ENCODE results near the gene SDC3. TPM values are rescaled to one million over a fixed set of nuclear protein-coding genes. Genes with fewer than 3 reads are reported as not detected.

The SDC3 gene
- total RNA-seq, 1 experiment from 2014 or later: 32.3 TPM

DNA sequence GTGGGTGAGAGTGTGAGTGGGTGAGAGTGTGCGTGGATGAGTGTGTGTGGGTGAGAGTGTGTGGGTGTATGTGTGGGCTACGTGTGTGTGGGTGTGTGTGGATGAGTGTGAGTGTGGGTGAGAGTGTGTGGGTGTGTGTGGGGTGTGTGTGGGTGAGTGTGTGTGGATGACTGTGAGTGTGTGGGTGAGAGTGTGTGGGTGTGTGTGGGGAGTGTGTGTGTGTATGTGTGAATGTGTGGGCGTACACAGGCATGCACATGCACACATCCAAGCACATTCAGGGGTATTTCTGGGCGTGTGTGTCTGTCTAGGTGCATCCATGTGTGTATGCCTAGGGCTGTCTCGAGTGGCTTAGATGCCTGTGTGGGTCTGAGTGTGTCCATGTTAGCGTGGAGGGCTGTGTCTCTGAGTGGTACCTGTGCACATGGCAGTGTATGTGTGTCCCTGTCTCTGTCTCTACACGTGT is 14.0 kb downstream of the SDC3 start (continued):
- TF ChIP-seq, protein P1, sequence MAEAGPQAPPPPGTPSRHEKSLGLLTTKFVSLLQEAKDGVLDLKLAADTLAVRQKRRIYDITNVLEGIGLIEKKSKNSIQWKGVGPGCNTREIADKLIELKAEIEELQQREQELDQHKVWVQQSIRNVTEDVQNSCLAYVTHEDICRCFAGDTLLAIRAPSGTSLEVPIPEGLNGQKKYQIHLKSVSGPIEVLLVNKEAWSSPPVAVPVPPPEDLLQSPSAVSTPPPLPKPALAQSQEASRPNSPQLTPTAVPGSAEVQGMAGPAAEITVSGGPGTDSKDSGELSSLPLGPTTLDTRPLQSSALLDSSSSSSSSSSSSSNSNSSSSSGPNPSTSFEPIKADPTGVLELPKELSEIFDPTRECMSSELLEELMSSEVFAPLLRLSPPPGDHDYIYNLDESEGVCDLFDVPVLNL (CRISPR knock-in tag; IDR thresholded peaks at IDR 0.05; ENCODE audit: borderline replicate concordance, low read depth): no peak
- TF ChIP-seq, protein P2, sequence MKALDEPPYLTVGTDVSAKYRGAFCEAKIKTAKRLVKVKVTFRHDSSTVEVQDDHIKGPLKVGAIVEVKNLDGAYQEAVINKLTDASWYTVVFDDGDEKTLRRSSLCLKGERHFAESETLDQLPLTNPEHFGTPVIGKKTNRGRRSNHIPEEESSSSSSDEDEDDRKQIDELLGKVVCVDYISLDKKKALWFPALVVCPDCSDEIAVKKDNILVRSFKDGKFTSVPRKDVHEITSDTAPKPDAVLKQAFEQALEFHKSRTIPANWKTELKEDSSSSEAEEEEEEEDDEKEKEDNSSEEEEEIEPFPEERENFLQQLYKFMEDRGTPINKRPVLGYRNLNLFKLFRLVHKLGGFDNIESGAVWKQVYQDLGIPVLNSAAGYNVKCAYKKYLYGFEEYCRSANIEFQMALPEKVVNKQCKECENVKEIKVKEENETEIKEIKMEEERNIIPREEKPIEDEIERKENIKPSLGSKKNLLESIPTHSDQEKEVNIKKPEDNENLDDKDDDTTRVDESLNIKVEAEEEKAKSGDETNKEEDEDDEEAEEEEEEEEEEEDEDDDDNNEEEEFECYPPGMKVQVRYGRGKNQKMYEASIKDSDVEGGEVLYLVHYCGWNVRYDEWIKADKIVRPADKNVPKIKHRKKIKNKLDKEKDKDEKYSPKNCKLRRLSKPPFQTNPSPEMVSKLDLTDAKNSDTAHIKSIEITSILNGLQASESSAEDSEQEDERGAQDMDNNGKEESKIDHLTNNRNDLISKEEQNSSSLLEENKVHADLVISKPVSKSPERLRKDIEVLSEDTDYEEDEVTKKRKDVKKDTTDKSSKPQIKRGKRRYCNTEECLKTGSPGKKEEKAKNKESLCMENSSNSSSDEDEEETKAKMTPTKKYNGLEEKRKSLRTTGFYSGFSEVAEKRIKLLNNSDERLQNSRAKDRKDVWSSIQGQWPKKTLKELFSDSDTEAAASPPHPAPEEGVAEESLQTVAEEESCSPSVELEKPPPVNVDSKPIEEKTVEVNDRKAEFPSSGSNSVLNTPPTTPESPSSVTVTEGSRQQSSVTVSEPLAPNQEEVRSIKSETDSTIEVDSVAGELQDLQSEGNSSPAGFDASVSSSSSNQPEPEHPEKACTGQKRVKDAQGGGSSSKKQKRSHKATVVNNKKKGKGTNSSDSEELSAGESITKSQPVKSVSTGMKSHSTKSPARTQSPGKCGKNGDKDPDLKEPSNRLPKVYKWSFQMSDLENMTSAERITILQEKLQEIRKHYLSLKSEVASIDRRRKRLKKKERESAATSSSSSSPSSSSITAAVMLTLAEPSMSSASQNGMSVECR (CRISPR knock-in tag; IDR thresholded peaks at IDR 0.05; ENCODE audit: borderline replicate concordance): no peak
- no peak for TF ChIP-seq NFATC4 (CRISPR knock-in tag; IDR thresholded peaks at IDR 0.05)
- TF ChIP-seq, protein P3, sequence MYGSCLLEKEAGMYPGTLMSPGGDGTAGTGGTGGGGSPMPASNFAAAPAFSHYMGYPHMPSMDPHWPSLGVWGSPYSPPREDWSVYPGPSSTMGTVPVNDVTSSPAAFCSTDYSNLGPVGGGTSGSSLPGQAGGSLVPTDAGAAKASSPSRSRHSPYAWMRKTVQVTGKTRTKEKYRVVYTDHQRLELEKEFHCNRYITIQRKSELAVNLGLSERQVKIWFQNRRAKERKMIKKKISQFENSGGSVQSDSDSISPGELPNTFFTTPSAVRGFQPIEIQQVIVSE (CRISPR knock-in tag; IDR thresholded peaks at IDR 0.05; ENCODE audit: borderline replicate concordance): no peak
- TF ChIP-seq, protein P4, sequence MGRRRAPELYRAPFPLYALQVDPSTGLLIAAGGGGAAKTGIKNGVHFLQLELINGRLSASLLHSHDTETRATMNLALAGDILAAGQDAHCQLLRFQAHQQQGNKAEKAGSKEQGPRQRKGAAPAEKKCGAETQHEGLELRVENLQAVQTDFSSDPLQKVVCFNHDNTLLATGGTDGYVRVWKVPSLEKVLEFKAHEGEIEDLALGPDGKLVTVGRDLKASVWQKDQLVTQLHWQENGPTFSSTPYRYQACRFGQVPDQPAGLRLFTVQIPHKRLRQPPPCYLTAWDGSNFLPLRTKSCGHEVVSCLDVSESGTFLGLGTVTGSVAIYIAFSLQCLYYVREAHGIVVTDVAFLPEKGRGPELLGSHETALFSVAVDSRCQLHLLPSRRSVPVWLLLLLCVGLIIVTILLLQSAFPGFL (CRISPR knock-in tag; IDR thresholded peaks at IDR 0.05; ENCODE audit: borderline replicate concordance): no peak
- TF ChIP-seq, protein P5, sequence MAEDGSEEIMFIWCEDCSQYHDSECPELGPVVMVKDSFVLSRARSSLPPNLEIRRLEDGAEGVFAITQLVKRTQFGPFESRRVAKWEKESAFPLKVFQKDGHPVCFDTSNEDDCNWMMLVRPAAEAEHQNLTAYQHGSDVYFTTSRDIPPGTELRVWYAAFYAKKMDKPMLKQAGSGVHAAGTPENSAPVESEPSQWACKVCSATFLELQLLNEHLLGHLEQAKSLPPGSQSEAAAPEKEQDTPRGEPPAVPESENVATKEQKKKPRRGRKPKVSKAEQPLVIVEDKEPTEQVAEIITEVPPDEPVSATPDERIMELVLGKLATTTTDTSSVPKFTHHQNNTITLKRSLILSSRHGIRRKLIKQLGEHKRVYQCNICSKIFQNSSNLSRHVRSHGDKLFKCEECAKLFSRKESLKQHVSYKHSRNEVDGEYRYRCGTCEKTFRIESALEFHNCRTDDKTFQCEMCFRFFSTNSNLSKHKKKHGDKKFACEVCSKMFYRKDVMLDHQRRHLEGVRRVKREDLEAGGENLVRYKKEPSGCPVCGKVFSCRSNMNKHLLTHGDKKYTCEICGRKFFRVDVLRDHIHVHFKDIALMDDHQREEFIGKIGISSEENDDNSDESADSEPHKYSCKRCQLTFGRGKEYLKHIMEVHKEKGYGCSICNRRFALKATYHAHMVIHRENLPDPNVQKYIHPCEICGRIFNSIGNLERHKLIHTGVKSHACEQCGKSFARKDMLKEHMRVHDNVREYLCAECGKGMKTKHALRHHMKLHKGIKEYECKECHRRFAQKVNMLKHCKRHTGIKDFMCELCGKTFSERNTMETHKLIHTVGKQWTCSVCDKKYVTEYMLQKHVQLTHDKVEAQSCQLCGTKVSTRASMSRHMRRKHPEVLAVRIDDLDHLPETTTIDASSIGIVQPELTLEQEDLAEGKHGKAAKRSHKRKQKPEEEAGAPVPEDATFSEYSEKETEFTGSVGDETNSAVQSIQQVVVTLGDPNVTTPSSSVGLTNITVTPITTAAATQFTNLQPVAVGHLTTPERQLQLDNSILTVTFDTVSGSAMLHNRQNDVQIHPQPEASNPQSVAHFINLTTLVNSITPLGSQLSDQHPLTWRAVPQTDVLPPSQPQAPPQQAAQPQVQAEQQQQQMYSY (CRISPR knock-in tag; IDR thresholded peaks at IDR 0.05): no peak
- TF ChIP-seq, protein P6, sequence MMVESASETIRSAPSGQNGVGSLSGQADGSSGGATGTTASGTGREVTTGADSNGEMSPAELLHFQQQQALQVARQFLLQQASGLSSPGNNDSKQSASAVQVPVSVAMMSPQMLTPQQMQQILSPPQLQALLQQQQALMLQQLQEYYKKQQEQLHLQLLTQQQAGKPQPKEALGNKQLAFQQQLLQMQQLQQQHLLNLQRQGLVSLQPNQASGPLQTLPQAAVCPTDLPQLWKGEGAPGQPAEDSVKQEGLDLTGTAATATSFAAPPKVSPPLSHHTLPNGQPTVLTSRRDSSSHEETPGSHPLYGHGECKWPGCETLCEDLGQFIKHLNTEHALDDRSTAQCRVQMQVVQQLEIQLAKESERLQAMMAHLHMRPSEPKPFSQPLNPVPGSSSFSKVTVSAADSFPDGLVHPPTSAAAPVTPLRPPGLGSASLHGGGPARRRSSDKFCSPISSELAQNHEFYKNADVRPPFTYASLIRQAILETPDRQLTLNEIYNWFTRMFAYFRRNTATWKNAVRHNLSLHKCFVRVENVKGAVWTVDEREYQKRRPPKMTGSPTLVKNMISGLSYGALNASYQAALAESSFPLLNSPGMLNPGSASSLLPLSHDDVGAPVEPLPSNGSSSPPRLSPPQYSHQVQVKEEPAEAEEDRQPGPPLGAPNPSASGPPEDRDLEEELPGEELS (CRISPR knock-in tag; IDR thresholded peaks at IDR 0.05): no peak
- TF ChIP-seq, protein P7, sequence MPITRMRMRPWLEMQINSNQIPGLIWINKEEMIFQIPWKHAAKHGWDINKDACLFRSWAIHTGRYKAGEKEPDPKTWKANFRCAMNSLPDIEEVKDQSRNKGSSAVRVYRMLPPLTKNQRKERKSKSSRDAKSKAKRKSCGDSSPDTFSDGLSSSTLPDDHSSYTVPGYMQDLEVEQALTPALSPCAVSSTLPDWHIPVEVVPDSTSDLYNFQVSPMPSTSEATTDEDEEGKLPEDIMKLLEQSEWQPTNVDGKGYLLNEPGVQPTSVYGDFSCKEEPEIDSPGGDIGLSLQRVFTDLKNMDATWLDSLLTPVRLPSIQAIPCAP (CRISPR knock-in tag; IDR thresholded peaks at IDR 0.05): no peak
- TF ChIP-seq, protein P8, sequence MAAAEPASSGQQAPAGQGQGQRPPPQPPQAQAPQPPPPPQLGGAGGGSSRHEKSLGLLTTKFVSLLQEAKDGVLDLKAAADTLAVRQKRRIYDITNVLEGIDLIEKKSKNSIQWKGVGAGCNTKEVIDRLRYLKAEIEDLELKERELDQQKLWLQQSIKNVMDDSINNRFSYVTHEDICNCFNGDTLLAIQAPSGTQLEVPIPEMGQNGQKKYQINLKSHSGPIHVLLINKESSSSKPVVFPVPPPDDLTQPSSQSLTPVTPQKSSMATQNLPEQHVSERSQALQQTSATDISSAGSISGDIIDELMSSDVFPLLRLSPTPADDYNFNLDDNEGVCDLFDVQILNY (CRISPR knock-in tag; IDR thresholded peaks at IDR 0.05): no peak
- no peak for TF ChIP-seq CREB1 (CRISPR knock-in tag; IDR thresholded peaks at IDR 0.05)
- no peak for TF ChIP-seq NR3C1 (CRISPR knock-in tag; conservative IDR thresholded peaks at IDR 0.05; ENCODE audit: low read depth)

Measured in WTC11 (cell line).